ENCODE data around the gene ADCY3. TPM values are rescaled to one million over a fixed set of nuclear protein-coding genes. Genes with fewer than 3 reads are reported as not detected.

ADCY3 gene
- polyA plus RNA-seq, 3 donors, result 2.5 to 9.3 (median 3.5) TPM

- Histone ChIP-seq H2AFZ (ENCODE audit: insufficient read depth, low read depth, low read length, poor library complexity, severe bottlenecking) (peak overlapping the region; percentile 78), H3K9ac (ENCODE audit: insufficient read depth, low read length, poor library complexity, severe bottlenecking) (peak overlapping the region; percentile 69), H3K36me3 (replicated peaks in 1 of 2; ENCODE audit: control insufficient read depth in 1 of 2, insufficient read depth in 2 of 2, low read length in 2 of 2) (no peaks in the 10 kb centered on the region), H3K4me2 (replicated peaks; ENCODE audit: extremely low read depth, low read length, poor library complexity, severe bottlenecking) (peak overlapping the region; percentile 71), H3K4me3 (replicated peaks in 1 of 3; ENCODE audit: low read depth in 2 of 3, low read length in 3 of 3) (peak overlapping the region; percentile 16 to 68 (median 41)), H3K79me2 (ENCODE audit: insufficient read depth, low read length) (no peaks in the 10 kb centered on the region), H3K9me3 (replicated peaks in 1 of 2; ENCODE audit: control insufficient read depth in 1 of 2, insufficient read depth in 1 of 2, low read length in 2 of 2) (no peaks in the 10 kb centered on the region), H3K4me1 (ENCODE audit: control insufficient read depth in 1 of 2, insufficient read depth in 2 of 2, low read length in 2 of 2) (peaks cover 18 to 23% of the 10 kb centered on the region in 2 donors), H3K27me3 (ENCODE audit: control insufficient read depth in 2 of 2, insufficient read depth in 2 of 2, low read length in 2 of 2) (no peaks in the 10 kb centered on the region), H4K20me1 (ENCODE audit: insufficient read depth, low read length) (no peaks in the 10 kb centered on the region), H3K27ac (ENCODE audit: low read depth in 1 of 2, low read length in 2 of 2) (peak overlapping the region; percentile 54 to 76)
- TF ChIP-seq CTCF (IDR thresholded peaks at IDR 0.05), result no peak
- peaks cover 46% of the 10 kb centered on the region for H3K4me1 Mint-ChIP-seq
- DNase-seq, result peak; percentile 61 to 90 (median 72)
- peaks cover 3 to 19% of the 10 kb centered on the region in 2 donors for H3K36me3 Mint-ChIP-seq
- H3K9me3 Mint-ChIP-seq, result peaks cover 0 to 3% (median 2%) of the 10 kb centered on the region in 7 donors
- WGBS (ENCODE audit: insufficient coverage), result 0% methylated on average over 4 of the region's 16 CpGs
- H3K27ac Mint-ChIP-seq, result peak overlapping the region; percentile 59 to 93 (median 82)
- peak overlapping the region; percentile 83 to 93 for H3K4me3 Mint-ChIP-seq
- intact Hi-C loops (cut with micrococcal nuclease), result no loop called here
- no peaks in the 10 kb centered on the region for H3K27me3 Mint-ChIP-seq (ENCODE audit: low read depth in 3 of 3)
Measured at GRCh38 chr2:24886691-24887304, 33.2 kb downstream of the ADCY3 start.

- H3K4me1 Mint-ChIP-seq, result peaks cover 49% of the 10 kb centered on the region
- no peaks in the 10 kb centered on the region for H3K27me3 Mint-ChIP-seq (ENCODE audit: low read depth in 3 of 3)
Measured at GRCh38 chr2:24886126-24886501, 33.9 kb downstream of the ADCY3 start.

More at GRCh38 chr2:24886126-24886501, 33.9 kb downstream of the ADCY3 start:
- peaks cover 0 to 6% (median 3%) of the 10 kb centered on the region in 7 donors for H3K9me3 Mint-ChIP-seq
- intact Hi-C loops (cut with micrococcal nuclease), result no loop called here
- no peak for TF ChIP-seq CTCF (IDR thresholded peaks at IDR 0.05)
- H3K4me3 Mint-ChIP-seq, result peak overlapping the region; percentile 83 to 93
- Histone ChIP-seq H3K9me3 (replicated peaks in 1 of 2; ENCODE audit: control insufficient read depth in 1 of 2, insufficient read depth in 1 of 2, low read length in 2 of 2) (no peaks in the 10 kb centered on the region), H3K4me2 (replicated peaks; ENCODE audit: extremely low read depth, low read length, poor library complexity, severe bottlenecking) (peak overlapping the region; percentile 71), H4K20me1 (ENCODE audit: insufficient read depth, low read length) (no peaks in the 10 kb centered on the region), H3K36me3 (replicated peaks in 1 of 2; ENCODE audit: control insufficient read depth in 1 of 2, insufficient read depth in 2 of 2, low read length in 2 of 2) (no peaks in the 10 kb centered on the region), H3K4me3 (replicated peaks in 1 of 3; ENCODE audit: low read depth in 2 of 3, low read length in 3 of 3) (peak overlapping the region; percentile 16 to 68 (median 41)), H3K79me2 (ENCODE audit: insufficient read depth, low read length) (no peaks in the 10 kb centered on the region), H3K27ac (ENCODE audit: low read depth in 1 of 2, low read length in 2 of 2) (peak overlapping the region in 1 of 2 donors; percentile 76), H3K27me3 (ENCODE audit: control insufficient read depth in 2 of 2, insufficient read depth in 2 of 2, low read length in 2 of 2) (no peaks in the 10 kb centered on the region), H3K4me1 (ENCODE audit: control insufficient read depth in 1 of 2, insufficient read depth in 2 of 2, low read length in 2 of 2) (peaks cover 18 to 23% of the 10 kb centered on the region in 2 donors), H3K9ac (ENCODE audit: insufficient read depth, low read length, poor library complexity, severe bottlenecking) (peak overlapping the region; percentile 69), H2AFZ (ENCODE audit: insufficient read depth, low read depth, low read length, poor library complexity, severe bottlenecking) (peak overlapping the region; percentile 78)
- H3K27ac Mint-ChIP-seq, result peak overlapping the region; percentile 4 to 93 (median 82)
- 53% methylated on average over 12 of the region's 13 CpGs for whole genome bisulfite sequencing (ENCODE audit: insufficient coverage)
- H3K36me3 Mint-ChIP-seq, result peaks cover 5 to 19% of the 10 kb centered on the region in 2 donors
- DNase-seq, result no peak
